SK-N-SH (cell line): ENCODE results near the gene MPV17L2.

Source experiments
- CTCF ChIP-seq: fragments of 200-600 bp; sonication (generic); IDR thresholded peaks from 2 replicates; pipeline ENCODE4 v1.6.1; 2017; ENCODE audit warnings: antibody characterized with exemption, mild to moderate bottlenecking, moderate library complexity
- EP300 ChIP-seq, 2 experiments: IDR thresholded peaks; 2 replicates each; pipeline versions ENCODE4 v1.4.0 to v1.6.1; 2012; ENCODE audit warnings: borderline replicate concordance in 1 of 2, low read depth in 1 of 2, low read length in 1 of 2
- FOXJ3 ChIP-seq: sonication (generic); formaldehyde crosslinking; IDR thresholded peaks from 2 replicates; pipeline ENCODE4 v1.5.1; 2020; ENCODE audit warnings: mild to moderate bottlenecking, missing genetic modification reagents
- GABPA ChIP-seq: IDR thresholded peaks from 2 replicates; pipeline ENCODE4 v1.4.0; 2012; ENCODE audit warnings: low read depth, mild to moderate bottlenecking
- MAX ChIP-seq: IDR thresholded peaks from 2 replicates; pipeline ENCODE4 v1.4.0; 2012; ENCODE audit warnings: low read depth
- MXI1 ChIP-seq: IDR thresholded peaks from 2 replicates; pipeline ENCODE4 v1.6.1; 2012; ENCODE audit warnings: mild to moderate bottlenecking, low read depth, low read length, improper control_type of control experiment
- POLR2AphosphoS5 ChIP-seq: IDR thresholded peaks from 2 replicates; pipeline ENCODE4 v1.6.1; 2012; ENCODE audit warnings: low read depth, low read length
- SIN3A ChIP-seq: IDR thresholded peaks from 2 replicates; pipeline ENCODE4 v1.6.1; 2012; ENCODE audit warnings: low read depth, mild to moderate bottlenecking, low read length, moderate library complexity, borderline replicate concordance
- USF2 ChIP-seq: fragments of 150-350 bp; IDR thresholded peaks from 2 replicates; pipeline ENCODE4 v1.6.1; 2017; ENCODE audit warnings: antibody characterized with exemption, low read length, low read depth, borderline replicate concordance

GRCh38 chr19:18165794-18166544, 27.0 kb upstream of the MPV17L2 start:
- TF ChIP-seq MXI1 (no peak), POLR2AphosphoS5 (no peak), CTCF (no peak), GABPA (no peak), EP300 (IDR thresholded peaks at IDR 0.05; ENCODE audit: borderline replicate concordance in 1 of 2, low read depth in 1 of 2, low read length in 1 of 2) (no peak), USF2 (no peak), SIN3A (no peak), FOXJ3 (CRISPR knock-in tag) (no peak), MAX (no peak)
